Fibroblast of lung (primary cell): ENCODE data around the gene CAST. TPM values are rescaled to one million over a fixed set of nuclear protein-coding genes. Genes with fewer than 3 reads are reported as not detected.

ENCODE experiments used
- DNase-seq, 2 donors: peaks; one replicate each; pipeline versions ENCODE4 v3.0.0 to v3.0.0-alpha.2; 2010; ENCODE audit warnings: low read depth in 2 of 2
- H2AFZ ChIP-seq: 2 replicates; pipeline ENCODE4 v1.5.1; 2012; ENCODE audit warnings: low read length, control low read depth, inconsistent platforms
- H3K27ac ChIP-seq: 2 replicates; pipeline ENCODE4 v1.5.1; 2011; ENCODE audit warnings: low read length, control low read depth; ENCODE audit not compliant: insufficient read depth
- H3K27me3 ChIP-seq: 2 replicates; pipeline ENCODE4 v1.5.1; 2011; ENCODE audit warnings: mild to moderate bottlenecking, low read length; ENCODE audit not compliant: control insufficient read depth, insufficient read depth
- H3K36me3 ChIP-seq: 2 replicates; pipeline ENCODE4 v1.5.1; 2011; ENCODE audit warnings: low read length; ENCODE audit not compliant: control insufficient read depth, insufficient read depth
- H3K4me1 ChIP-seq: 2 replicates; pipeline ENCODE4 v1.5.1; 2011; ENCODE audit warnings: low read length; ENCODE audit not compliant: control insufficient read depth, insufficient read depth; ENCODE audit errors: extremely low read depth
- H3K4me2 ChIP-seq: 2 replicates; pipeline ENCODE4 v1.5.1; 2011; ENCODE audit warnings: low read length, control low read depth; ENCODE audit not compliant: insufficient read depth; ENCODE audit errors: extremely low read depth
- H3K4me3 ChIP-seq, 4 experiments: fragments of 200-600 bp in 1 of 4; sonication (generic) in 1 of 4; replicated peaks in 1 of 4; 2 replicates each; pipeline ENCODE4 v1.5.1; 2011 to 2016; ENCODE audit warnings: low read length in 4 of 4, low read depth in 3 of 4, mild to moderate bottlenecking in 3 of 4, control low read depth in 2 of 4, inconsistent platforms in 1 of 4, mixed read lengths in 1 of 4; ENCODE audit not compliant: insufficient read depth in 1 of 4; ENCODE audit errors: control extremely low read depth in 1 of 4
- H3K79me2 ChIP-seq: 2 replicates; pipeline ENCODE4 v1.5.1; 2012; ENCODE audit warnings: mild to moderate bottlenecking, low read length, inconsistent platforms; ENCODE audit not compliant: control insufficient read depth, insufficient read depth
- H3K9ac ChIP-seq: 2 replicates; pipeline ENCODE4 v1.5.1; 2011; ENCODE audit warnings: mild to moderate bottlenecking, low read length, control low read depth; ENCODE audit not compliant: insufficient read depth
- H3K9me3 ChIP-seq: 2 replicates; pipeline ENCODE4 v1.5.1; 2012; ENCODE audit warnings: low read depth, low read length; ENCODE audit not compliant: control insufficient read depth, insufficient read depth
- H4K20me1 ChIP-seq: 2 replicates; pipeline ENCODE4 v1.5.1; 2011; ENCODE audit warnings: low read length; ENCODE audit not compliant: control insufficient read depth, insufficient read depth; ENCODE audit errors: extremely low read depth
- CTCF ChIP-seq, 2 donors: IDR thresholded peaks in 1 of 2; conservative IDR thresholded peaks in 1 of 2; 1 replicate in 1 of 2; 2 replicates in 1 of 2; pipeline ENCODE4 v1.5.1; 2011 to 2012; ENCODE audit warnings: low read length in 2 of 2, control low read depth in 1 of 2, inconsistent platforms in 1 of 2, low read depth in 1 of 2, mild to moderate bottlenecking in 1 of 2
- EZH2 ChIP-seq: IDR thresholded peaks from 2 replicates; pipeline ENCODE4 v1.5.1; 2012; ENCODE audit warnings: low read length, control low read depth, mild to moderate bottlenecking; ENCODE audit errors: missing control alignments
- polyA plus RNA-seq, 2 donors: library from polyadenylated mRNA; depleted of rRNA in 1 of 2; stranded (reverse) in 1 of 2; unstranded in 1 of 2; fragments of >200 nt; gene quantifications; 2 replicates each; pipeline ENCODE4 v1.2.1, GENCODE V29; 2011 to 2012; ENCODE audit warnings: missing spikeins in 1 of 2
- total RNA-seq: library from RNA; depleted of rRNA; stranded (reverse); fragments of >200 nt; gene quantifications from 2 replicates; pipeline ENCODE4 v1.2.1, GENCODE V29; 2014

CAST gene
- total and polyA plus RNA-seq, 2 donors (not counting 1 experiment from before 2014, with no cell fraction given): 203 to 378 TPM

DNA sequence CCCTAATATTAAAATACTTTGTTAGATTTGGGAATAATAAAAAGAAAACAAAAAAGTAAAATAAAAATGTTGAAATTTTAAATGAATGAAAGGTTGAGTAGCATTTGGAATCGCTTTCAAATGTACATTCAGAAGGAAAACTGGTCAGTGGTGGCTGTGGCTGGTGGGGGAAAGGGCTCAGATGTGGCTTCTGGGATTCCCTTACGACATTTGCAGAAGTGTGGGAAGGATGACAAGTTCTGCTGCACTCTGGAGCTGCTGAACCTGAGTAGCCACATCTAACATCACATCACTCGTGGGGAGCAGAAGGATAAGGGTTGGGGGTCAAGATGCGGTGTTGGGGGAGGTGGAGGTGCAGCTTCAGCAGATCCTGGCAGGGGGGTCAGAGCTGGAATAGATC lies 25.6 kb upstream of the CAST start:
- TF ChIP-seq CTCF (conservative IDR thresholded peaks at IDR 0.05 in 1 of 2, IDR thresholded peaks at IDR 0.05 in 1 of 2; ENCODE audit: low read depth in 1 of 2, low read length in 2 of 2) (no peak), EZH2 (no peak)
- Histone ChIP-seq H3K4me2 (no peak overlapping the region), H3K4me1 (peaks cover 5% of the 10 kb centered on the region), H3K27ac (no peak overlapping the region), H3K9ac (no peak overlapping the region), H3K27me3 (no peaks in the 10 kb centered on the region), H3K4me3 (no peak overlapping the region), H3K79me2 (no peaks in the 10 kb centered on the region), H2AFZ (no peak overlapping the region), H3K36me3 (no peaks in the 10 kb centered on the region), H3K9me3 (no peaks in the 10 kb centered on the region), H4K20me1 (no peaks in the 10 kb centered on the region)
- DNase-seq: no peak

DNA sequence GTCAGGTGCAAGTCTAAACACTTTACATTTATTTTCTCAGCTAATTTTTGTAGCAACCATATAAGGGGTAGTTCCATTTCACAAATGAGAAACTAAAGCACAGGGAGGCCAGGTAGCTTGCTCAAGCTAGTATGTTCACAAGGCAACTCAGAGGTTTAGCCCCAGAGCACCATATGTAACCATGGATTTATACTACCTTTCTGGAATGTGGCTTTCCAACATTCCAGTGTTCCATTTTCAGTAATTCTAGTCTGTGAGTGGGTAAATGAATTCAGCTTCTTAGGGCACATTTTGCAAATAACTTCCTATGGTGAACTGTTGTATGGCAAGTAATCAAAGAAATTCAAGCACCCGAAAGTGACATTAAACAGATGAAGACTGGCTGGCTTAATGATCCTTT lies 25.0 kb upstream of the CAST start:
- H3K4me3 ChIP-seq: no peak overlapping the region
- no peaks in the 10 kb centered on the region for H3K27me3 ChIP-seq
- no peak overlapping the region for H3K27ac ChIP-seq
- no peaks in the 10 kb centered on the region for H4K20me1 ChIP-seq
- H3K36me3 ChIP-seq: no peaks in the 10 kb centered on the region
- DNase-seq: no peak
- H3K79me2 ChIP-seq: no peaks in the 10 kb centered on the region
- no peak overlapping the region for H3K4me2 ChIP-seq
- H3K4me1 ChIP-seq: peaks cover 5% of the 10 kb centered on the region
- H2AFZ ChIP-seq: no peak overlapping the region
- TF ChIP-seq EZH2: no peak
- no peak for TF ChIP-seq CTCF (conservative IDR thresholded peaks at IDR 0.05 in 1 of 2, IDR thresholded peaks at IDR 0.05 in 1 of 2; ENCODE audit: low read depth in 1 of 2, low read length in 2 of 2)
- H3K9me3 ChIP-seq: no peaks in the 10 kb centered on the region
- no peak overlapping the region for H3K9ac ChIP-seq

DNA sequence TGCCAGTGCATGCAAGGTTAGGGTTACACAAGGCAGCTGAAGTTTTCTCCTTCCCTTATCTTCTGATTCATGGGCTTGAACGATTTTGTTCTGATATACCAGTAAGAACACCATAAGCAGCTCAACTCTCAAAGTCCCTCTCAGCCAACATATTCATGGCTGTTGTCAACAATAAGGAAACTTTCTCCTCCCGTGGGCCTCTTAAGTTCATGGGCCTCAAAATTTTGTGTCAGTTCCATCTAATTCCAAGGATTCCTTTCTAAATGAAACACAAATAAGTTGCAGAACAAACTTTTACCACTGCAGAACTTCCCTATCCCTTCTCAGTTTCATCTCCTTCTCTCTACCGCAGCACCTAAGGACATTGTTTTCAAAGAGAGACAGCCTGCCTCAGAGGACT lies 23.6 kb upstream of the CAST start:
- H3K4me1 ChIP-seq: peaks cover 4% of the 10 kb centered on the region
- H4K20me1 ChIP-seq: no peaks in the 10 kb centered on the region
- no peak overlapping the region for H3K27ac ChIP-seq
- TF ChIP-seq CTCF (conservative IDR thresholded peaks at IDR 0.05 in 1 of 2, IDR thresholded peaks at IDR 0.05 in 1 of 2; ENCODE audit: low read depth in 1 of 2, low read length in 2 of 2): no peak
- no peak for TF ChIP-seq EZH2
- no peaks in the 10 kb centered on the region for H3K79me2 ChIP-seq
- H3K4me3 ChIP-seq: no peak overlapping the region
- no peaks in the 10 kb centered on the region for H3K9me3 ChIP-seq
- no peak overlapping the region for H3K4me2 ChIP-seq
- H3K27me3 ChIP-seq: no peaks in the 10 kb centered on the region
- no peak overlapping the region for H3K9ac ChIP-seq
- no peak for DNase-seq
- H2AFZ ChIP-seq: no peak overlapping the region
- H3K36me3 ChIP-seq: no peaks in the 10 kb centered on the region
